B cell (primary cell): ENCODE measurements around the gene KSR1. TPM values are rescaled to one million over a fixed set of nuclear protein-coding genes. Genes with fewer than 3 reads are reported as not detected.
"Not testable (repeated sequence)": the region's sequence is repeated elsewhere in the genome, so short reads cannot be mapped to it uniquely, and the experiment has no call there.

Experiments used
- ATAC-seq: fragments of 200-7000 bp; cut with Tn5 transposase; one replicate; pipeline ENCODE4 v1.10.0; 2021; ENCODE audit warnings: low read depth, mild to moderate bottlenecking, moderate number of reproducible peaks, moderate library complexity
- CTCF ChIA-PET: fragments of 350-600 bp; sonication (Branson Sonifier 250); formaldehyde crosslinking; loops from one replicate; lab custom pipeline; 2021; ENCODE audit warnings: antibody characterized with exemption, inconsistent platforms; lab: Charles Lee
- POLR2A ChIA-PET: fragments of 350-600 bp; sonication (Branson Sonifier 250); formaldehyde crosslinking; loops from one replicate; lab custom pipeline; 2021; ENCODE audit warnings: antibody characterized with exemption; lab: Charles Lee
- DNase-seq: peaks from one replicate; pipeline ENCODE4 v3.0.0; 2013
- H2AFZ ChIP-seq: 2 replicates; pipeline ENCODE4 v1.6.1; 2012; ENCODE audit warnings: mild to moderate bottlenecking, low read depth, low read length; ENCODE audit not compliant: insufficient read depth, poor library complexity, severe bottlenecking
- H3K27ac ChIP-seq, 2 donors: 1 replicate in 1 of 2; 2 replicates in 1 of 2; pipeline ENCODE4 v1.5.1; 2012 to 2013; ENCODE audit warnings: low read length in 2 of 2, mild to moderate bottlenecking in 2 of 2, moderate library complexity in 1 of 2
- H3K27me3 ChIP-seq, 4 experiments: fragments of 200-600 bp in 1 of 4; sonication (generic) in 1 of 4; replicated peaks in 1 of 4; 1 replicate in 2 of 4; 2 replicates in 2 of 4; pipeline versions ENCODE4 v1.6.1 to v1.7.0; 2013 to 2016; ENCODE audit warnings: low read length in 3 of 4, mild to moderate bottlenecking in 2 of 4, mixed read lengths in 1 of 4, moderate library complexity in 1 of 4; ENCODE audit not compliant: insufficient read depth in 4 of 4, control insufficient read depth in 3 of 4; ENCODE audit errors: control extremely low read depth in 1 of 4
- H3K36me3 ChIP-seq, 2 experiments: replicated peaks in 1 of 2; 1 replicate in 1 of 2; 2 replicates in 1 of 2; pipeline versions ENCODE4 v1.6.1 to v1.7.1; 2013; ENCODE audit warnings: low read length in 1 of 2; ENCODE audit not compliant: insufficient read depth in 2 of 2, control insufficient read depth in 1 of 2; ENCODE audit errors: control extremely low read depth in 1 of 2, extremely low read depth in 1 of 2
- H3K4me1 ChIP-seq, 2 donors: fragments of 200-600 bp in 1 of 2; sonication (generic) in 1 of 2; 1 replicate in 1 of 2; 2 replicates in 1 of 2; pipeline versions ENCODE4 v1.5.1 to v1.6.1; 2013 to 2017; ENCODE audit warnings: low read length in 2 of 2; ENCODE audit not compliant: control insufficient read depth in 2 of 2, insufficient read depth in 2 of 2
- H3K4me2 ChIP-seq: replicated peaks from 2 replicates; pipeline ENCODE3; 2012; ENCODE audit warnings: mild to moderate bottlenecking, low read depth, low read length; ENCODE audit not compliant: poor library complexity, severe bottlenecking
- H3K4me3 ChIP-seq, 5 experiments: fragments of 200-600 bp in 1 of 5; sonication (generic) in 1 of 5; 1 replicate in 3 of 5; 2 replicates in 2 of 5; pipeline versions ENCODE4 v1.5.1 to v1.7.0; 2011 to 2016; ENCODE audit warnings: low read length in 4 of 5, mild to moderate bottlenecking in 4 of 5, low read depth in 2 of 5, control low read depth in 1 of 5, moderate library complexity in 1 of 5; ENCODE audit not compliant: insufficient read depth in 1 of 5; ENCODE audit errors: control extremely low read depth in 1 of 5, extremely low read depth in 1 of 5
- H3K79me2 ChIP-seq: fragments of 200-600 bp; sonication (generic); one replicate; pipeline ENCODE4 v1.6.0; 2016; ENCODE audit warnings: low read length; ENCODE audit not compliant: control insufficient read depth, insufficient read depth
- H3K9ac ChIP-seq: fragments of 200-600 bp; sonication (generic); 2 replicates; pipeline ENCODE4 v1.6.1; 2017; ENCODE audit warnings: mild to moderate bottlenecking, low read length, moderate library complexity
- H3K9me3 ChIP-seq, 3 donors: one replicate each; pipeline versions ENCODE4 v1.6.1 to v1.7.1; 2013; ENCODE audit warnings: low read length in 2 of 3; ENCODE audit not compliant: control insufficient read depth in 2 of 3, insufficient read depth in 1 of 3; ENCODE audit errors: control extremely low read depth in 1 of 3
- H4K20me1 ChIP-seq: 2 replicates; pipeline ENCODE4 v1.6.0; 2012; ENCODE audit warnings: mild to moderate bottlenecking, low read length; ENCODE audit not compliant: insufficient read depth, control insufficient read depth, poor library complexity, severe bottlenecking
- H3K27ac Mint-ChIP-seq: one replicate; pipeline ENCODE4 v1.8.0; 2021; ENCODE audit warnings: mixed read lengths
- H3K27me3 Mint-ChIP-seq: one replicate; pipeline ENCODE4 v1.8.0; 2021; ENCODE audit warnings: mixed read lengths
- H3K4me1 Mint-ChIP-seq: one replicate; pipeline ENCODE4 v1.8.0; 2021; ENCODE audit warnings: mixed read lengths
- H3K4me3 Mint-ChIP-seq: one replicate; pipeline ENCODE4 v1.8.0; 2021; ENCODE audit warnings: mixed read lengths
- H3K9me3 Mint-ChIP-seq: one replicate; pipeline ENCODE4 v1.8.0; 2022; ENCODE audit warnings: mixed read lengths; ENCODE audit not compliant: insufficient read depth
- CTCF ChIP-seq: fragments of 200-600 bp; IDR thresholded peaks from one replicate; pipeline ENCODE4 v1.8.0; 2022; ENCODE audit warnings: antibody characterized with exemption, mild to moderate bottlenecking
- EZH2 ChIP-seq: IDR thresholded peaks from 2 replicates; pipeline ENCODE4 v1.6.1; 2012; ENCODE audit warnings: borderline replicate concordance, low read depth, mild to moderate bottlenecking, moderate library complexity, low read length; ENCODE audit not compliant: insufficient read depth, poor library complexity, severe bottlenecking
- WGBS: methylation state at CpG from one replicate; pipeline ENCODE4 v1.1.5; 2013; ENCODE audit warnings: missing lambda C conversion rate; ENCODE audit not compliant: insufficient coverage; 5-methylcytosine and 5-hydroxymethylcytosine counted together
- intact Hi-C: fragments of 100-400 bp; cut with micrococcal nuclease; formaldehyde crosslinking; loops from one replicate; pipeline ENCODE4 v1.10.0; 2022
- polyA plus RNA-seq: library from polyadenylated mRNA; depleted of rRNA; stranded (reverse); fragments of >200 nt; gene quantifications from 2 replicates; pipeline ENCODE4 v1.2.3, GENCODE V29; 2012
- total RNA-seq, 2 donors: library from RNA; stranded (reverse); fragments of 120-200 nt in 1 of 2; gene quantifications; 1 replicate in 1 of 2; 2 replicates in 1 of 2; pipeline versions ENCODE4 v1.2.3 to v1.2.4, GENCODE V29; 2013 to 2022

The KSR1 gene
- total and polyA plus RNA-seq, 2 donors (not counting 1 experiment from before 2014, with no cell fraction given), result 27.5 to 85.6 TPM

GRCh38 chr17:27651411-27652345, 195.4 kb downstream of the KSR1 start:
- CTCF ChIA-PET, result interaction anchor here (0.6 to 14.5 kb wide), 29 partner anchors 8 to 415 kb away, joined by 3 to 395 read pairs (median 4); partner anchors contain the start of gene WSB1
- Histone ChIP-seq H3K4me1 (peaks cover 3 to 5% of the 10 kb centered on the region in 2 donors), H3K36me3 (peaks cover 0 to 14% of the 10 kb centered on the region in 2 experiments), H3K27me3 (no peaks in the 10 kb centered on the region), H2AFZ (peak overlapping the region; percentile 27), H3K79me2 (no peaks in the 10 kb centered on the region), H3K4me2 (no peak overlapping the region), H3K27ac (no peak overlapping the region), H3K9ac (no peak overlapping the region), H3K4me3 (no peak overlapping the region), H4K20me1 (no peaks in the 10 kb centered on the region), H3K9me3 (no peaks in the 10 kb centered on the region)
- DNase-seq (peak; percentile 71), ATAC-seq (peak; percentile 61)
- peaks cover 12% of the 10 kb centered on the region for H3K4me1 Mint-ChIP-seq
- TF ChIP-seq CTCF (peak; percentile 79), EZH2 (no peak)
- POLR2A ChIA-PET, result no interaction called here
- no peaks in the 10 kb centered on the region for H3K27me3 Mint-ChIP-seq
- no peak overlapping the region for H3K27ac Mint-ChIP-seq
- H3K4me3 Mint-ChIP-seq, result no peak overlapping the region
- 61% methylated on average over 12 of the region's 16 CpGs for WGBS
- no peaks in the 10 kb centered on the region for H3K9me3 Mint-ChIP-seq
- intact Hi-C loops, result loop anchor here (1.0 to 5.0 kb wide), 5 partner anchors 48 to 415 kb away; partner anchors contain the start of gene KSR1

- CTCF ChIA-PET, result interaction anchor here (1.3 to 14.5 kb wide), 7 partner anchors 12 to 417 kb away, joined by 5 to 395 read pairs (median 9); no protein-coding TSS in a partner anchor
- not testable (repeated sequence) for DNase-seq
Observed at GRCh38 chr17:27653449-27653971, 197.3 kb downstream of the KSR1 start.

More at GRCh38 chr17:27653449-27653971, 197.3 kb downstream of the KSR1 start:
- H3K4me3 ChIP-seq, H3K4me1 Mint-ChIP-seq, H2AFZ ChIP-seq, H3K4me3 Mint-ChIP-seq, H4K20me1 ChIP-seq, H3K9me3 ChIP-seq, H3K27me3 ChIP-seq, POLR2A ChIA-PET, ATAC-seq, H3K27ac ChIP-seq, H3K36me3 ChIP-seq, H3K9me3 Mint-ChIP-seq, H3K4me2 ChIP-seq, H3K27me3 Mint-ChIP-seq, H3K4me1 ChIP-seq, H3K27ac Mint-ChIP-seq, H3K79me2 ChIP-seq, H3K9ac ChIP-seq: not testable (repeated sequence)
- WGBS, result 73% methylated on average over 6 of the region's 9 CpGs
- intact Hi-C loops, result loop anchor here (5.0 kb wide), 2 partner anchors 196 to 301 kb away; partner anchors contain the start of gene KSR1
